GM12878 (cell line): ENCODE results near the gene SUPT3H. TPM values are rescaled to one million over a fixed set of nuclear protein-coding genes. Genes with fewer than 3 reads are reported as not detected.

Experiments
- ATAC-seq: fragments of 200-7000 bp; cut with Tn5 transposase; 3 replicates; pipeline ENCODE4 v1.9.1; 2020; ENCODE audit warnings: mild to moderate bottlenecking, moderate library complexity
- BruUV-seq: library from RNA; stranded (reverse); fragments of 400-500 nt; replicated peaks from 2 replicates; lab custom pipeline; 2021; lab: Mats Ljungman, UMichigan
- CTCF ChIA-PET: fragments of 300-600 bp; sonication (Branson Sonifier 250); formaldehyde crosslinking; extraction: SDS; loops from one replicate; lab custom pipeline; 2021; ENCODE audit warnings: inconsistent platforms; lab: Yijun Ruan, JAX
- POLR2A ChIA-PET: fragments of 350-600 bp; formaldehyde crosslinking; extraction: SDS; loops from one replicate; lab custom pipeline; 2021; ENCODE audit warnings: inconsistent platforms; lab: Charles Lee
- RAD21 ChIA-PET: fragments of 300-600 bp; sonication (Branson Sonifier 250); formaldehyde crosslinking; loops from one replicate; lab custom pipeline; 2023; ENCODE audit warnings: antibody characterized with exemption; ENCODE audit not compliant: unreplicated experiment; lab: Charles Lee
- SMC1A ChIA-PET: fragments of 300-600 bp; sonication (Branson Sonifier 250); formaldehyde crosslinking; loops from one replicate; lab custom pipeline; 2023; ENCODE audit not compliant: unreplicated experiment, uncharacterized antibody; lab: Charles Lee
- DNase-seq: peaks from one replicate; pipeline ENCODE4 v3.0.0-alpha.2; 2011; ENCODE audit warnings: low read depth, low spot score
- FAIRE-seq: peaks from 3 replicates; lab custom pipeline; 2011; peaks lifted over from hg19 to GRCh38; lab: Jason Lieb, UNC
- H2AFZ ChIP-seq: 2 replicates; pipeline ENCODE4 v1.6.0; 2011; ENCODE audit warnings: low read depth, low read length, control low read depth; ENCODE audit not compliant: control insufficient read depth
- H3K27ac ChIP-seq: 2 replicates; pipeline ENCODE4 v1.5.1; 2011; ENCODE audit warnings: control low read depth; ENCODE audit not compliant: control insufficient read depth, insufficient read depth
- H3K27me3 ChIP-seq, 2 experiments: replicated peaks in 1 of 2; 2 replicates each; pipeline versions ENCODE4 v1.6.0 to v1.6.1; 2011; ENCODE audit warnings: low read length in 1 of 2; ENCODE audit not compliant: control insufficient read depth in 2 of 2, insufficient read depth in 2 of 2
- H3K36me3 ChIP-seq, 2 experiments: 2 replicates each; pipeline ENCODE4 v1.5.1; 2011; ENCODE audit warnings: low read length in 1 of 2; ENCODE audit not compliant: control insufficient read depth in 2 of 2, insufficient read depth in 2 of 2
- H3K4me1 ChIP-seq: 2 replicates; pipeline ENCODE4 v1.6.1; 2011; ENCODE audit warnings: mild to moderate bottlenecking, low read length, moderate library complexity, mixed read lengths; ENCODE audit not compliant: control insufficient read depth, insufficient read depth
- H3K4me2 ChIP-seq: 2 replicates; pipeline ENCODE4 v1.6.0; 2011; ENCODE audit warnings: control low read depth; ENCODE audit not compliant: control insufficient read depth, insufficient read depth
- H3K4me3 ChIP-seq: fragments of 200-600 bp; sonication (generic); 2 replicates; pipeline ENCODE4 v1.5.1; 2016
- H3K79me2 ChIP-seq: 2 replicates; pipeline ENCODE4 v1.6.0; 2011; ENCODE audit warnings: low read length; ENCODE audit not compliant: control insufficient read depth, insufficient read depth
- H3K9ac ChIP-seq: 2 replicates; pipeline ENCODE4 v1.8.0; 2011; ENCODE audit warnings: low read length, control low read depth, mixed read lengths; ENCODE audit not compliant: control insufficient read depth, insufficient read depth
- H3K9me3 ChIP-seq: replicated peaks from 3 replicates; pipeline ENCODE4 v1.5.1; 2011; ENCODE audit warnings: mild to moderate bottlenecking, low read length; ENCODE audit not compliant: control insufficient read depth, insufficient read depth
- H4K20me1 ChIP-seq: 2 replicates; pipeline ENCODE4 v1.6.0; 2011; ENCODE audit not compliant: control insufficient read depth, insufficient read depth
- CBFB ChIP-seq: IDR thresholded peaks from 2 replicates; pipeline ENCODE4 v1.6.1; 2016; ENCODE audit warnings: antibody characterized with exemption, low read depth
- CREB1 ChIP-seq: IDR thresholded peaks from 2 replicates; pipeline ENCODE4 v1.6.1; 2012; ENCODE audit warnings: low read depth, mild to moderate bottlenecking, inconsistent platforms
- SIX5 ChIP-seq: IDR thresholded peaks from 2 replicates; pipeline ENCODE4 v1.6.1; 2011; ENCODE audit warnings: mild to moderate bottlenecking, low read depth, low read length, moderate library complexity; ENCODE audit not compliant: severe bottlenecking
- WGBS: methylation state at CpG from one replicate; pipeline ENCODE4 v1.1.6; 2016; ENCODE audit warnings: low lambda C conversion rate; ENCODE audit not compliant: insufficient replicate concordance, insufficient coverage; ENCODE audit errors: missing lambda C conversion rate; 5-methylcytosine and 5-hydroxymethylcytosine counted together
- in situ Hi-C: fragments of 300-500 bp; cut with MboI; formaldehyde crosslinking; loops from 9 replicates; pipeline ENCODE4 v1.14.3; 2018; ENCODE audit warnings: mixed read lengths
- intact Hi-C: fragments of 100-400 bp; cut with micrococcal nuclease; formaldehyde crosslinking; loops from one replicate; pipeline ENCODE4 v1.14.2; 2022; ENCODE audit not compliant: unreplicated experiment
- polyA plus RNA-seq, 11 experiments: library from polyadenylated mRNA; depleted of rRNA in 4 of 11; unstranded in 6 of 11; stranded (reverse) in 5 of 11; fragments of >200 nt; fragmentation: Nextera tagmentation in 4 of 11; fragmentation: Illumina TruSeq in 1 of 11; extraction: Ambion mirVana in 4 of 11; extraction: Trizol in 1 of 11; gene quantifications; 1 replicate in 1 of 11; 2 replicates in 10 of 11; pipeline versions ENCODE4 v1.2.1 to v1.2.3, GENCODE V29; 2011 to 2016; ENCODE audit warnings: inconsistent platforms in 2 of 11, missing spikeins in 2 of 11, low read depth in 1 of 11
- total RNA-seq, 4 experiments: library from RNA; depleted of rRNA in 3 of 4; stranded (reverse); fragments of >200 nt in 3 of 4; fragmentation: Illumina TruSeq in 1 of 4; extraction: Trizol in 1 of 4; gene quantifications; 2 replicates each; pipeline versions ENCODE4 v1.2.1 to v1.2.3, GENCODE V29; 2013 to 2021
- TF ChIP-seq, protein P1 (sequence below): fragments of 450-650 bp; formaldehyde crosslinking; IDR thresholded peaks from 2 replicates; pipeline ENCODE4 v1.4.0; 2020; ENCODE audit warnings: mild to moderate bottlenecking, moderate library complexity
- TF ChIP-seq, protein P2 (sequence below): fragments of 450-650 bp; conservative IDR thresholded peaks from 2 replicates; pipeline ENCODE4 v1.6.1; 2017; ENCODE audit warnings: mild to moderate bottlenecking, moderate library complexity

SUPT3H gene
- total and polyA plus RNA-seq, 10 of the 15 experiments (the other 5 are each of a cell fraction or from before 2014, with no cell fraction given): 0.51 to 3.7 (median 2.0) TPM

DNA sequence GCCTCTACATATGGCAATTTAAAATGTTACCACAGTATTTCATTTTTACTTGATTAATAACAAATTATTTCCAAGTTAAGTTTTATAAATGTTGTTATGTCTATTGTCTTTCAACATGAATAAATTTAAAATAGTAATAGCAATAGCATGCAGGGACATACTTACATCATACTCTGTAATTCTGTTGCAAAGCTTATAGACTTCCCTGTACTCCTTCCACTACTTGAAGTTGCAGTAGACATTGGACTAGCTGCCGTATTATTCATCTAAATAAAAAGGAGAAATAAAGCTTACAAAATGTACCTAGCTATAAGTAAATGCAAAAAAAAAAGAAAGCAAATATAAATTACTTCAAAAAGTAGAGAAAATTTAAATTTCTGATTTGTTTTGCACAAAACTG lies 12.7 kb downstream of the SUPT3H start:
- ChIA-PET POLR2A (no interaction called here), SMC1A (no interaction called here), CTCF (interaction anchor here (0.9 kb wide), 1 partner anchor 27 kb away, joined by 3 read pairs; no protein-coding TSS in a partner anchor), RAD21 (no interaction called here)
- H3K4me2 ChIP-seq: no peak overlapping the region
- no peaks in the 10 kb centered on the region for H4K20me1 ChIP-seq
- H3K79me2 ChIP-seq: no peaks in the 10 kb centered on the region
- DNase-seq: no peak
- H2AFZ ChIP-seq: no peak overlapping the region
- no peaks in the 10 kb centered on the region for H3K36me3 ChIP-seq
- WGBS: 86% methylated on average over 1 of the region's 1 CpG
- no peak overlapping the region for H3K4me3 ChIP-seq
- H3K27me3 ChIP-seq: no peaks in the 10 kb centered on the region
- BruUV-seq: no TSS peak
- TF ChIP-seq, protein P1, sequence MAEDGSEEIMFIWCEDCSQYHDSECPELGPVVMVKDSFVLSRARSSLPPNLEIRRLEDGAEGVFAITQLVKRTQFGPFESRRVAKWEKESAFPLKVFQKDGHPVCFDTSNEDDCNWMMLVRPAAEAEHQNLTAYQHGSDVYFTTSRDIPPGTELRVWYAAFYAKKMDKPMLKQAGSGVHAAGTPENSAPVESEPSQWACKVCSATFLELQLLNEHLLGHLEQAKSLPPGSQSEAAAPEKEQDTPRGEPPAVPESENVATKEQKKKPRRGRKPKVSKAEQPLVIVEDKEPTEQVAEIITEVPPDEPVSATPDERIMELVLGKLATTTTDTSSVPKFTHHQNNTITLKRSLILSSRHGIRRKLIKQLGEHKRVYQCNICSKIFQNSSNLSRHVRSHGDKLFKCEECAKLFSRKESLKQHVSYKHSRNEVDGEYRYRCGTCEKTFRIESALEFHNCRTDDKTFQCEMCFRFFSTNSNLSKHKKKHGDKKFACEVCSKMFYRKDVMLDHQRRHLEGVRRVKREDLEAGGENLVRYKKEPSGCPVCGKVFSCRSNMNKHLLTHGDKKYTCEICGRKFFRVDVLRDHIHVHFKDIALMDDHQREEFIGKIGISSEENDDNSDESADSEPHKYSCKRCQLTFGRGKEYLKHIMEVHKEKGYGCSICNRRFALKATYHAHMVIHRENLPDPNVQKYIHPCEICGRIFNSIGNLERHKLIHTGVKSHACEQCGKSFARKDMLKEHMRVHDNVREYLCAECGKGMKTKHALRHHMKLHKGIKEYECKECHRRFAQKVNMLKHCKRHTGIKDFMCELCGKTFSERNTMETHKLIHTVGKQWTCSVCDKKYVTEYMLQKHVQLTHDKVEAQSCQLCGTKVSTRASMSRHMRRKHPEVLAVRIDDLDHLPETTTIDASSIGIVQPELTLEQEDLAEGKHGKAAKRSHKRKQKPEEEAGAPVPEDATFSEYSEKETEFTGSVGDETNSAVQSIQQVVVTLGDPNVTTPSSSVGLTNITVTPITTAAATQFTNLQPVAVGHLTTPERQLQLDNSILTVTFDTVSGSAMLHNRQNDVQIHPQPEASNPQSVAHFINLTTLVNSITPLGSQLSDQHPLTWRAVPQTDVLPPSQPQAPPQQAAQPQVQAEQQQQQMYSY (CRISPR knock-in tag): no peak
- H3K4me1 ChIP-seq: no peaks in the 10 kb centered on the region
- ATAC-seq: no peak
- FAIRE-seq: no peak
- in situ Hi-C loops (no loop called here), intact Hi-C loops (no loop called here)
- no peaks in the 10 kb centered on the region for H3K9me3 ChIP-seq
- no peak overlapping the region for H3K9ac ChIP-seq
- H3K27ac ChIP-seq: no peak overlapping the region

DNA sequence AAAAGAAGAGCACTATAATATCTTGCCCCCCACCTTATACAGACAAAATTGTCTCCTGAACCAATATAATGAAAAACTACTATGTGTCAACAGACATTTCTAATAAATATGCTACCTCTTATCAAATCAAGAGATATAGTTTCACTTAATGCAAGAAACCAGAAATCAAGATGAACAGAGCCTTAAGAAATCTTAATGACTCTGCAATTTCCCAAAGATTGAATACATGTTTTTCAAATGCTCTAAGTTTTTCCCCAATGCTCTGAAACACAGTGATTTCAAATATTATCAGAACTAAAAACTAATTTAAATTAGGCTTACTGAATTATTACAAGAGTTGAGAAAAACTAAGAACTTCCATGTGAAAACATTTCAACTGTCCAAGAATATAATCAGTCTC lies 13.3 kb downstream of the SUPT3H start:
- intact Hi-C loops (no loop called here), in situ Hi-C loops (no loop called here)
- no peak overlapping the region for H3K4me2 ChIP-seq
- no peaks in the 10 kb centered on the region for H3K79me2 ChIP-seq
- BruUV-seq: no TSS peak
- no peak overlapping the region for H3K27ac ChIP-seq
- no peak for DNase-seq
- no peaks in the 10 kb centered on the region for H3K9me3 ChIP-seq
- FAIRE-seq: no peak
- ChIA-PET POLR2A (interaction anchor here (0.5 kb wide), 1 partner anchor 657 kb away, joined by 3 read pairs; no protein-coding TSS in a partner anchor), CTCF (interaction anchor here (0.9 kb wide), 1 partner anchor 26 kb away, joined by 3 read pairs; no protein-coding TSS in a partner anchor), RAD21 (no interaction called here), SMC1A (no interaction called here)
- no peak overlapping the region for H3K4me3 ChIP-seq
- TF ChIP-seq SIX5: no peak
- TF ChIP-seq CREB1: no peak
- TF ChIP-seq CBFB: no peak
- TF ChIP-seq, protein P2, sequence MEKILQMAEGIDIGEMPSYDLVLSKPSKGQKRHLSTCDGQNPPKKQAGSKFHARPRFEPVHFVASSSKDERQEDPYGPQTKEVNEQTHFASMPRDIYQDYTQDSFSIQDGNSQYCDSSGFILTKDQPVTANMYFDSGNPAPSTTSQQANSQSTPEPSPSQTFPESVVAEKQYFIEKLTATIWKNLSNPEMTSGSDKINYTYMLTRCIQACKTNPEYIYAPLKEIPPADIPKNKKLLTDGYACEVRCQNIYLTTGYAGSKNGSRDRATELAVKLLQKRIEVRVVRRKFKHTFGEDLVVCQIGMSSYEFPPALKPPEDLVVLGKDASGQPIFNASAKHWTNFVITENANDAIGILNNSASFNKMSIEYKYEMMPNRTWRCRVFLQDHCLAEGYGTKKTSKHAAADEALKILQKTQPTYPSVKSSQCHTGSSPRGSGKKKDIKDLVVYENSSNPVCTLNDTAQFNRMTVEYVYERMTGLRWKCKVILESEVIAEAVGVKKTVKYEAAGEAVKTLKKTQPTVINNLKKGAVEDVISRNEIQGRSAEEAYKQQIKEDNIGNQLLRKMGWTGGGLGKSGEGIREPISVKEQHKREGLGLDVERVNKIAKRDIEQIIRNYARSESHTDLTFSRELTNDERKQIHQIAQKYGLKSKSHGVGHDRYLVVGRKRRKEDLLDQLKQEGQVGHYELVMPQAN: no peak
- no peaks in the 10 kb centered on the region for H3K36me3 ChIP-seq
- H3K27me3 ChIP-seq: no peaks in the 10 kb centered on the region
- H3K9ac ChIP-seq: no peak overlapping the region
- H3K4me1 ChIP-seq: no peaks in the 10 kb centered on the region
- H2AFZ ChIP-seq: no peak overlapping the region
- no peaks in the 10 kb centered on the region for H4K20me1 ChIP-seq
- no peak for ATAC-seq
